ENCODE data around the gene CAMTA1. TPM values are rescaled to one million over a fixed set of nuclear protein-coding genes. Genes with fewer than 3 reads are reported as not detected.
A peak's percentile ranks its signal among the peaks of the same experiment; 100 is the strongest.

The CAMTA1 gene
- total RNA-seq, 1 donor from 2014 or later, result 47.9 TPM

DNA sequence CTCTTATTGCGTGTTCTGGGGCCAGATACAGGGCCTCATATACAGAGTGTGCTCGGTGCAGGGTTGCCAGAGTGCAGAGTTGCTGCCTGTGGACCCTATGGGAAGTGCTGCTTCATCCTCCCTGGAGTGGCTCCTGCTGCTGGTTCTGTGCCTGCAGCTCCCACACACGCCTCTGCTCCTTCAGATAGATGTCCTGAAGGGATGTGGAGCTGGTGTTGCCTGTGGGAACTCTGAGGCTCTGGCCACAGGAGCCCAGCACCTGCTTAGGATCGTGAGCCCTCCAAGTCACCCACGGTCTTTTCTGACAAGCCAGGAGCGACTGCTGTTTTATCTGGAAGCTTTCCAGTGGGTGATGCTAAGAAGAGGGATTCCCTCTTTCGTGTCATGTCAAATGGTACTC is 120.5 kb downstream of the CAMTA1 start:
- DNase-seq (no peak), ATAC-seq (no peak)
- no peak overlapping the region for H3K27ac ChIP-seq
- TF ChIP-seq, protein P1, sequence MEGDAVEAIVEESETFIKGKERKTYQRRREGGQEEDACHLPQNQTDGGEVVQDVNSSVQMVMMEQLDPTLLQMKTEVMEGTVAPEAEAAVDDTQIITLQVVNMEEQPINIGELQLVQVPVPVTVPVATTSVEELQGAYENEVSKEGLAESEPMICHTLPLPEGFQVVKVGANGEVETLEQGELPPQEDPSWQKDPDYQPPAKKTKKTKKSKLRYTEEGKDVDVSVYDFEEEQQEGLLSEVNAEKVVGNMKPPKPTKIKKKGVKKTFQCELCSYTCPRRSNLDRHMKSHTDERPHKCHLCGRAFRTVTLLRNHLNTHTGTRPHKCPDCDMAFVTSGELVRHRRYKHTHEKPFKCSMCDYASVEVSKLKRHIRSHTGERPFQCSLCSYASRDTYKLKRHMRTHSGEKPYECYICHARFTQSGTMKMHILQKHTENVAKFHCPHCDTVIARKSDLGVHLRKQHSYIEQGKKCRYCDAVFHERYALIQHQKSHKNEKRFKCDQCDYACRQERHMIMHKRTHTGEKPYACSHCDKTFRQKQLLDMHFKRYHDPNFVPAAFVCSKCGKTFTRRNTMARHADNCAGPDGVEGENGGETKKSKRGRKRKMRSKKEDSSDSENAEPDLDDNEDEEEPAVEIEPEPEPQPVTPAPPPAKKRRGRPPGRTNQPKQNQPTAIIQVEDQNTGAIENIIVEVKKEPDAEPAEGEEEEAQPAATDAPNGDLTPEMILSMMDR (IDR thresholded peaks at IDR 0.05), result no peak
- no peaks in the 10 kb centered on the region for H3K27me3 ChIP-seq (ENCODE audit: low read depth)
- H3K36me3 ChIP-seq, result no peaks in the 10 kb centered on the region
- no peaks in the 10 kb centered on the region for H3K9me3 ChIP-seq
- no peaks in the 10 kb centered on the region for H3K4me1 ChIP-seq
- H3K4me3 ChIP-seq, result no peak overlapping the region
- intact Hi-C loops (cut with DNase I), result no loop called here

DNA sequence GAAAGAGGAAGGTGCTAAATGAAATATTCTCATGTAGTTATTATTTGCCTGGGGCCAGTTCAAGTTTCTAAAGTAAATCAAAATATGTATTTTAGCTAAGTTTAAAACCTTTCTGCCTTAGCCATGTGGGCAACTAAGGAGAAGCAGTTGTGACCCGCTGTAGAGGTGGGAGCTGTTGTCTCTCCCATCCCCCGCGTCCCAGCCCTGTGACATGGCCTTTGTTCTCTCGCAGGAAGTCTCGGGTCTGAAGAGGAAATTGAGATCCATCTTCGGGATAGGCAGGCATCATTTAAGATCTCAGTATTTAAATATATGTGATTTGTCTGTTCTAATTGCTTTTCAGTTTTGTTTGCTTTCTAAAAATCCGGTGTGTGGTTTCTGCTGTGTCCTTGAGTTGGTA is 121.5 kb downstream of the CAMTA1 start:
- no peaks in the 10 kb centered on the region for H3K4me1 ChIP-seq
- intact Hi-C loops (cut with DNase I), result no loop called here
- no peak overlapping the region for H3K4me3 ChIP-seq
- H3K9me3 ChIP-seq, result no peaks in the 10 kb centered on the region
- H3K27me3 ChIP-seq (ENCODE audit: low read depth), result no peaks in the 10 kb centered on the region
- no peaks in the 10 kb centered on the region for H3K36me3 ChIP-seq
- ATAC-seq (no peak), DNase-seq (no peak)
- TF ChIP-seq, protein P1 (IDR thresholded peaks at IDR 0.05), result no peak
- H3K27ac ChIP-seq, result no peak overlapping the region

DNA sequence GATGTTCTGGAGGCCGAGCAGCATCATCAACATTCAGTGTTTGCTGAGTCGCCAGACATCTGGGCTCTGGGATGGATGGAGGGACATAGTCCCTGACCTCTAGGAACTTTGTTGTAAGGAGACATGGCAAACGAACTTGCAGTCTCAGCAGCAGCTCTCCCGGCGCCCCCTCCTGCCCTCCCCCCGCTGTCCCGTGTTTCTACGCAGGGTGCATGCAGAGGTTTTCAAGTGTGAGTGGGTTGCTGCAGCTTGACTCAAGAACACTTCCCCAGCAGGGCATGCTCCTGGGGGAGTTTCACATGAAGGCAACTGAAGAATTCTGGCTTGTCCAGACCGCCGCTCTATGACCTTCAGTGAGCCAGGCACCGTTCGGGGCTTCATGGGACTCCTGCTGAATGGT is 121.9 kb downstream of the CAMTA1 start:
- Histone ChIP-seq H3K36me3 (no peaks in the 10 kb centered on the region), H3K4me3 (no peak overlapping the region), H3K27me3 (ENCODE audit: low read depth) (no peaks in the 10 kb centered on the region), H3K9me3 (no peaks in the 10 kb centered on the region), H3K27ac (no peak overlapping the region), H3K4me1 (no peaks in the 10 kb centered on the region)
- ATAC-seq (no peak), DNase-seq (no peak)
- intact Hi-C loops (cut with DNase I), result no loop called here
- TF ChIP-seq, protein P1 (IDR thresholded peaks at IDR 0.05), result no peak

DNA sequence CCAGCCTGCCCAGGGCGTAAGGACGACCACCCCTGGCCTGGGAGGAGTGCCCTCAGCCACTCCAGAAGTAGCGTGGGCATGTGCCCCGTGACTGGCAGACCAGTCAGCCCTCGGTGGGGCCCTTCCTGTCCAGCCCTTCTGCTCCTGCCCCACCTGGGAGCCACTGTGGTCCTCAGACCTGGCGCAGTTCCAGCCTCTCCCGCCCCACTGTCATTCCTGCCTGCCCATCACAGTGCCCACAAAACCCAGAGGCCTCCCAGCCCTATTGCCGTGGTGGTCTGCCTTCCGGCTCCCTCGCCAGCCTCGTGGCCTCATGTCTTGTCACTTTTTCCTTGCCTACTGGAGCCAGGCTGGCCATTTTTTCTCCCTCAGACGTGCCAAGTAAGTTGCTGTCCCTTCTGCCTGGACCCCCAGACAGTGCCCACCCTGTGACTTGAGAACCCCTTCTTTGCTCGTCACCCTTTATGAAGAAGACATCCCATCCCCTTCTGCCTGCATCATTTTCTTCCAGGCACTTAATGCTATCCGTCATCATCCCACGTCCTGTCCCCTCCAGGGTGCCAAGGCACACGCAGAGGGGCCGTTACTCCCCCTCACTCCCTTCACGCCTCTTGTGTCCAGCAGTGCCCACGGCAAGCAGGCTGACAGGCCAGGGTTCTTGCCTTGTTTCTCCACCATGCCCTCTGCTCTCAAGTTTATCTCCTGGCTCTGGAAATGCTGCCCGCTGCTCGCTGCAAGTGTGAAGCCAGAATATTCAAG is 122.6 kb downstream of the CAMTA1 start:
- TF ChIP-seq, protein P1 (IDR thresholded peaks at IDR 0.05), result no peak
- Histone ChIP-seq H3K36me3 (no peaks in the 10 kb centered on the region), H3K4me1 (no peaks in the 10 kb centered on the region), H3K9me3 (no peaks in the 10 kb centered on the region), H3K27ac (no peak overlapping the region), H3K4me3 (no peak overlapping the region), H3K27me3 (ENCODE audit: low read depth) (peaks cover 4% of the 10 kb centered on the region)
- ATAC-seq, result peak in 1 of 2 donors; percentile 27
- intact Hi-C loops (cut with DNase I), result no loop called here
- DNase-seq, result no peak

DNA sequence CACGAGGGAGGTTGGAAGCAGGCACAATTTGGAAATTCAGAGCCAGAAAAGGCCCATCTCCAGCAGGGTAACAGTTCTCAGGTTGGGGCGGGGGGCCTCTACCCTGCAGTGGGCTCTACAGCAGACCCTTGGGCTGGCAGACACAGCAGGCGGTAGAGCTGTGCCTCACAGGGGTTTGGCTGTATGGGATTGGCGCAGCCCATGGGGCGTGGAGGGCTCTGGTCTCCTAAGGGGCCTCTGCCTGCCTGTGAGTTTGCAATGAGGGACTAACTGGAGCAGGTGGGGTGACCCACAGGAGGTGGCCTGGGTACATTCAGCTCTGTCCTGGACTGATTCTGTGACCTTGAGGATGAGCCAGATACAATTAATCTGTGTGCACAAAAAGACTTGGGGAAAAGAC is 124.1 kb downstream of the CAMTA1 start:
- Histone ChIP-seq H3K4me3 (no peak overlapping the region), H3K27me3 (ENCODE audit: low read depth) (peaks cover 4% of the 10 kb centered on the region), H3K36me3 (no peaks in the 10 kb centered on the region), H3K27ac (no peak overlapping the region), H3K4me1 (no peaks in the 10 kb centered on the region), H3K9me3 (peaks cover 3% of the 10 kb centered on the region)
- intact Hi-C loops (cut with DNase I), result no loop called here
- TF ChIP-seq, protein P1 (IDR thresholded peaks at IDR 0.05), result no peak
- DNase-seq, result no peak
- ATAC-seq, result no peak

All from lower lobe of right lung (tissue), 2 donors.